Neuron (in vitro differentiated cells): ENCODE measurements around the gene SLC25A47.
"Not testable (repeated sequence)": the region's sequence is repeated elsewhere in the genome, so short reads cannot be mapped to it uniquely, and the experiment has no call there.

Experiments used
- H2AFZ ChIP-seq: one replicate; pipeline ENCODE4 v1.6.1; 2013; ENCODE audit warnings: low read depth, mild to moderate bottlenecking, inconsistent platforms, low read length, moderate library complexity
- H3K27me3 ChIP-seq: one replicate; pipeline ENCODE4 v1.6.1; 2013; ENCODE audit warnings: low read length; ENCODE audit not compliant: insufficient read depth
- H3K36me3 ChIP-seq: one replicate; pipeline ENCODE4 v1.6.1; 2013; ENCODE audit warnings: low read length; ENCODE audit not compliant: insufficient read depth
- H3K4me1 ChIP-seq: one replicate; pipeline ENCODE4 v1.6.1; 2013; ENCODE audit warnings: low read length; ENCODE audit not compliant: insufficient read depth
- H3K4me3 ChIP-seq: 2 replicates; pipeline ENCODE4 v1.5.1; 2013; ENCODE audit warnings: mild to moderate bottlenecking, low read length, moderate library complexity
- H3K9me3 ChIP-seq: one replicate; pipeline ENCODE4 v1.6.1; 2013; ENCODE audit warnings: low read length

The SLC25A47 gene

DNA sequence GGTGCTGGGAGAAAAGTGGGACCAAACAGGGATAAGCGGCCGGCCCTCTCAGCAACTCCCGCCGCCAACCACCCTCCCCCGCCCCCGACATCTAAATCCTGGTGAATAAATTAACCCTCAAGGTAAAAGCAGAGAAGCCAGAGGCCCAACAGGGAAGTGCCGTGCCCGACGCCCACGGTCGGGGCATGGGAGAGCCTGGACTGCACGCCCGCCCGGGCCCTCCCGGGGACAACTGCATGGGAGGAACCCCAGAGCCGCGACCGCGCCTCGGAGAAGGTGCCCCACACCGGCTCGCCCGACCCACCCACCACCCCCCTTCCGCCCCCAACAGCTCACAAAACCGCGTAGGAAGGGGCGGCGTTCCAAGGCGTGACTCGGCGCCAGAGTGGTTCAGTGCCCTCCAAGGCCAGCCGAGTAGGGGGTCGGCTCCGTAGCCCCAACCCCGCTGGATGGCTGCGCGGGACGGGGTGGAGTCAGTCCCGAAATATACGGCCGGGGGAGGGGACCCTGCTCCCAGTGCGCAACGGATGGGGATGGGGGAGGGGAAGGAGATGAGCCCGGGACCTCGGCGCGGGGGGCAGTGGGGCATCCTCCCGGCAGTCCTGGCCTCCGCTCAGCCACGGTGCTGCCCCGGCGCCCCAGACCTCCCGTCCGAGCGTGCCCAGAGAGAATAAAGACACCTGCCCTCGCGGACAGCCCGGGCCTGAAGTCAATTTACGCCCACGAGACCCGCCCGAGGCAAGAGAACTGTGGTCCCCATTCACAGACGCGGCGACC is 17.6 kb upstream of the SLC25A47 start:
- Histone ChIP-seq H3K9me3 (no peaks in the 10 kb centered on the region), H3K27me3 (no peaks in the 10 kb centered on the region), H3K36me3 (no peaks in the 10 kb centered on the region), H3K4me1 (peaks cover 29% of the 10 kb centered on the region), H2AFZ (peak overlapping the region; percentile 93), H3K4me3 (peak overlapping the region; percentile 95)

GRCh38 chr14:100306101-100306997 is 16.8 kb upstream of the SLC25A47 start, which contains the start of gene SLC25A29:
SLC25A29 (minus strand) TSS chr14:100306444; CDS start chr14:100306232, 212 bp downstream.
- H3K4me1 ChIP-seq: peaks cover 29% of the 10 kb centered on the region
- H3K36me3 ChIP-seq: no peaks in the 10 kb centered on the region
- H3K4me3 ChIP-seq: peak within 1 kb of the TSS; percentile 95
- no peaks in the 10 kb centered on the region for H3K27me3 ChIP-seq
- H2AFZ ChIP-seq: peak within 1 kb of the TSS; percentile 93
- H3K9me3 ChIP-seq: no peaks in the 10 kb centered on the region

DNA sequence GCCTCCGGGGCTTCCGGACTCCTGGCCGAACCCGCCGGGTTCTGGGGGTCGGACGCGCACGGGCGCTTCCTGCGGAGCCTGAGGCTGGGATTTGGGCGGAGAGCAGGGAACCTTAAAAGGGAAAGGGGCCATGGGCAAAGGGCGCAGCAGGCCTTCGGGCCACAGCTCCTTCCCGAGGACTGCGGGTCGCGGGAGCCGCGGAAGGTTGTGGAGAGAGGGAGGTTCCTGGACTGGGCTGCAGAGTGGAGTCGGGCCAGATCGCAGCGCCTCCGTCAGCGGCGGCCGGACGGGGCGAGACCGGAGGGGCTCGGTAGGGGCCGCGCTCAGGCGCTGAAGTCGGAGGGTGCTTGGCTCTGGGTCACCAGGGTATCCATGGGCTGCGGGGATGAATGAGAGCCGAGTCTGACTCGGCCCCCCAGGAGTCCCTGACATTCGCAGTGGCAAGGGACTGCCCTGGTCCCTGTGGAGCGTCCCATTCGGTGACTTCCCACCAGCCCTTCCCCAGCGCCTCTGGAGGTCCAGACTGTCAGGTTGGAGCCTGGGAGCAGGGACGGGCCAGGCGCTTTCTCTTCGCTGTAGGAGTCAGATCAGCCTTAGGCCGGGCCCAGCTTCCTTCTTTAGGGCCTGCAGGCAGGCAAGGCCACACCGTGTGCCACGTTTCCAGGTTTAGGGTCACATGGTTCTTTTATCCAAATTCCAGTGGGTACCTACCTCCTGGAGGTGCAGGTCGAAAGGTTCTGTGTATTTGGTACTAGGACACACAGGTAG is 16.0 kb upstream of the SLC25A47 start:
- H3K27me3 ChIP-seq: no peaks in the 10 kb centered on the region
- peaks cover 29% of the 10 kb centered on the region for H3K4me1 ChIP-seq
- no peaks in the 10 kb centered on the region for H3K9me3 ChIP-seq
- H2AFZ ChIP-seq: peak overlapping the region; percentile 93
- no peaks in the 10 kb centered on the region for H3K36me3 ChIP-seq
- peak overlapping the region; percentile 95 for H3K4me3 ChIP-seq

DNA sequence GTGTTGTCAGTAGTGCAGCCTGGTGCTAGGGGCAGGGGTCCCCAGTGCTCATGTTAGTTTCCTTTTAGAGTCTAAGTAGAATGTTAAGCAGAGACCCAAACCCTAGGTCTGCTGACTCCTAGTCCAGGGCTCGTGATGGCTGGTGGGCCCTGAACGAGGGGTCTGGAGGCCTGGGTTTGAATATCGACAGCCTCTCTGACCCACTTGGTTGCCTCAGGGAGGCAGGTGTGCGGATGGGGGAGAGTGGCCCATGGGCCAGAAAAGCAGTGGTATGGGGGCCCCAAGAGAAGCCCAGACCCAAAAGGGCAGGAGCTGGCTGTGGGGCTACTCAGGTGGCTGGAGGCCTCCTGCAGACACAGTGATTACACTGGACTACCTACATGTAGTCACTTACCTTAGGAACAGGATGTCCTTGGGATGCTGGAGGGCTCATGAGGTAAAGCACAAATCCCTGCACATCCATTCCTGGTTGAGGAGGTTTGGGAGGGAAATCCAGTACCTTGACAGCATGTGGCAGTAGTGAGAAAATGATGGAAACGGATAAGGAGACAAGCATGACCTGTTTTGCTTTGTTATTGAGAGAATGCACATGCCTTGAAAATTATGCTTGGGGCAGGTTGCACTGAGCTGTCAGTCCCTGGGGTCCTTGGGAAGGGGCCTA is 15.2 kb upstream of the SLC25A47 start:
- Histone ChIP-seq H3K4me1 (peaks cover 35% of the 10 kb centered on the region), H3K4me3 (peak overlapping the region; percentile 95), H3K27me3 (no peaks in the 10 kb centered on the region), H3K36me3 (no peaks in the 10 kb centered on the region), H3K9me3 (no peaks in the 10 kb centered on the region), H2AFZ (no peak overlapping the region)

- H3K27me3 ChIP-seq, H2AFZ ChIP-seq, H3K36me3 ChIP-seq, H3K9me3 ChIP-seq, H3K4me3 ChIP-seq: not testable (repeated sequence)
- peaks cover 35% of the 10 kb centered on the region for H3K4me1 ChIP-seq
These were observed 14.7 kb upstream of the SLC25A47 start for GRCh38 chr14:100308427-100308792.

DNA sequence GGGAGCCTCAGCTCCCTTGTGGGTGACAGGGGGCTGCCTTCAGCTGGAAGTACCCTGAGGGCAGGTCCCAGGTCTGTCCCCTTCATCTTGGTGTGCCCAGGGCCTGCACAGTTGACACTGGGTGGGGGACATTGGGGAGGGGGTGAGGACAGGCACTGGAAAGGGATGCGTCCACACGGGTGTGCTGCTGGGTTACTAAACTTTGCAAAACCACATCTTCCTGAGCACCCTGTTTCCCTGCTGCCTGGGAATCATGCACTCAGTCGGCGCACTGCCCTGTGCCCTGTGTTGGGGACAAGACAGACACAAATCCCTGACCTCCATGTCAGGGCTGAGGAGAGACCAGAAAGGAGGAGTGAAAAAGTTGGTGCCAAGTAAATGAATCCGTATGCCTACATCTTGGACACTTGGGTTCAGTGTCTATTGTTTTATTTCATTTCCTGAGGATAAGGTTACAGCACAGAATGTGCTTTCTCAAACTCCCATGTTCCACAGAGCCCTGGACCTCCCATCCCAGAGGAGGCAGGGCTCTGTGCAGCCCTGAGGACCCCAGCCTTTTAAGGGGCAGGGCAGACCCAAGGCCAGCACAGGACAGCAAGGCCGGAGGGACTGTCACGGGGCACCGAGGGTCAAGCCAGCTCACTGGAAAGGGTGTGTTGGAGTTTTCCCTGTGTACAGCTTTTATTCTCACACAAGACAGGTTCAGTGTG is 14.0 kb upstream of the SLC25A47 start:
- no peak overlapping the region for H3K4me3 ChIP-seq
- no peaks in the 10 kb centered on the region for H3K36me3 ChIP-seq
- H2AFZ ChIP-seq: no peak overlapping the region
- peaks cover 34% of the 10 kb centered on the region for H3K4me1 ChIP-seq
- H3K9me3 ChIP-seq: no peaks in the 10 kb centered on the region
- no peaks in the 10 kb centered on the region for H3K27me3 ChIP-seq

DNA sequence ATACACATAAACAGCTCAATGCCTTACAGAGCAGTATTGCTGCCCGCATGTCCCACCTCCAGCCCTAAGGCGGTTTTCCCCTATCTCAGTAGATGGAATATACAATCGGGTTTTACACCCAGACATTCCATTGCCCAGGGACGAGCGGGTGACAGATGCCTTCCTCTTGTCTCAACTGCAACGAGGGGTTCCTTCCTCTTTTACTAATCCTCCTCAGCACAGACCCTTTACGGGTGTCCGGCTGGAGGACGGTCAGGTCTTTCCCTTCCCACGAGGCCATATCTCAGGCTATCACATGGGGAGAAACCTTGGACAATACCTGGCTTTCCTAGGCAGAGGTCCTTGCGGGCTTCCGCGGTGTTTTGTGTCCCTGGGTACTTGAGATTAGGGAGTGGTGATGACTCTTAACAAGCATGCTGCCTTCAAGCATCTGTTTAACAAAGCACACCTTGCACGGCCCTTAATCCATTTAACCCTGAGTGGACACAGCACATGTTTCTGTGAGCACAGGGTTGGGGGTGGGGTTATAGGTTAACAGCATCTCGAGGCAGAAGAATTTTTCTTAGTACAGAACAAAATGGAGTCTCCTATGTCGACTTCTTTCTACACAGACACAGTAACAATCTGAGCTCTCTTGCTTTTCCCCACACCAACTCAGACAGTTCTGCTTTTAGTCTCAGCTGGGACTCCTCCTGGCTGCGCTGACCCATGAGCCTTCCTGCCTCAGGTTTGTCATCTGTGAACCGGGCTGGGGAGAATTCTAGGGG is 10.8 kb upstream of the SLC25A47 start:
- H3K9me3 ChIP-seq, H3K27me3 ChIP-seq, H2AFZ ChIP-seq, H3K4me3 ChIP-seq, H3K36me3 ChIP-seq: not testable (repeated sequence)
- H3K4me1 ChIP-seq: peaks cover 24% of the 10 kb centered on the region

- Histone ChIP-seq H3K27me3 (no peaks in the 10 kb centered on the region), H2AFZ (no peak overlapping the region), H3K4me1 (peaks cover 17% of the 10 kb centered on the region)
These were observed 10.2 kb upstream of the SLC25A47 start for GRCh38 chr14:100312877-100313400.

GRCh38 chr14:100313464-100314230 is 9.5 kb upstream of the SLC25A47 start:
- Histone ChIP-seq H3K4me3 (no peak overlapping the region), H3K9me3 (no peaks in the 10 kb centered on the region), H2AFZ (no peak overlapping the region), H3K27me3 (no peaks in the 10 kb centered on the region), H3K36me3 (no peaks in the 10 kb centered on the region), H3K4me1 (peaks cover 14% of the 10 kb centered on the region)

More at GRCh38 chr14:100312877-100313400, 10.2 kb upstream of the SLC25A47 start:
- no peaks in the 10 kb centered on the region for H3K9me3 ChIP-seq
- no peak overlapping the region for H3K4me3 ChIP-seq
- no peaks in the 10 kb centered on the region for H3K36me3 ChIP-seq

- Histone ChIP-seq H3K27me3 (no peaks in the 10 kb centered on the region), H3K4me3 (no peak overlapping the region), H3K9me3 (no peaks in the 10 kb centered on the region), H3K4me1 (peaks cover 8% of the 10 kb centered on the region), H3K36me3 (no peaks in the 10 kb centered on the region), H2AFZ (no peak overlapping the region)
These were observed 8.4 kb upstream of the SLC25A47 start for GRCh38 chr14:100314724-100315123.

- no peaks in the 10 kb centered on the region for H3K36me3 ChIP-seq
- H3K9me3 ChIP-seq: no peaks in the 10 kb centered on the region
- H3K27me3 ChIP-seq: peaks cover 5% of the 10 kb centered on the region
- H2AFZ ChIP-seq: no peak overlapping the region
- H3K4me3 ChIP-seq: no peak overlapping the region
- peaks cover 5% of the 10 kb centered on the region for H3K4me1 ChIP-seq
These were observed 5.8 kb upstream of the SLC25A47 start for GRCh38 chr14:100317389-100317788.
